NK-92 (cell line): ENCODE measurements around the gene LSM14A.

Experiments
- DNase-seq: peaks from one replicate; lab custom pipeline; 2025; ENCODE audit not compliant: unreplicated experiment; lab: John Stamatoyannopoulos, UW

LSM14A gene

DNA sequence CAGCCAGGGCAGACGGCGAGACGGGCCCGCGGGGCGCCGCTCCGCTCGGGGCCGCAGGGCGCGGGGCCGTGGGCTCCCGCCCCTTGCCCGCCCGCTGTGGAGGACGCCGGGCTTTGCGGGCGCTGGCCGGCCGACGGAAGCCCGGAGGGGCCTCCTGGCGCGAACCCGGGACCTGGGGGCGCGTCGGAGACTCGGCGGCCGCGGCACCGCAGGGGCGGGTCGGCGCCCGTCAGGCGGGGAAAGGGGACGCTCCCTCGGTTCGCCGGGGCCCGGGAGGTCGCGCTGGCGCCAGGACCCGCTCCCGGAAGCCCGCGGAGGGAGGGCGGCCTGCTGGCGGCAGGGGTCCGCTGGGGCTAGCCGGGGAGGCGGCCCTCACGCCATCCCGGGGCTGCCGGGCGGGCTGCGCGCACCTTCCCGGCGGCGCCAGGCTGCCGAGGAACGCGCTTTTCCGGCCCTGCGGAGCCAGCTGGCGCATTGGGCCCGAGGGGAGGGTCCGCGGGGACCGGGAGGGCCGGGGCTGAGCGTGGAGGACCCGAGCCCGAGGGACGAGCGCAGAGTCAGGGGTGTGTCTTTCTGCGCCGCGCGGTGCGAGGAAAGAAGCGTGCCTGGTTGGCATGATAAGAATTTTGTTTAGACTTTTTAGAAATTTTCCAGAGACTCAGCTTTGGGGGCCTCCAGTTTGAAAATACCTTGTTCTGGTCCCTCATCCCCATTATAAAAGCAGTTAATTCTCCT is 82.6 kb downstream of the LSM14A start:
- DNase-seq: no peak

DNA sequence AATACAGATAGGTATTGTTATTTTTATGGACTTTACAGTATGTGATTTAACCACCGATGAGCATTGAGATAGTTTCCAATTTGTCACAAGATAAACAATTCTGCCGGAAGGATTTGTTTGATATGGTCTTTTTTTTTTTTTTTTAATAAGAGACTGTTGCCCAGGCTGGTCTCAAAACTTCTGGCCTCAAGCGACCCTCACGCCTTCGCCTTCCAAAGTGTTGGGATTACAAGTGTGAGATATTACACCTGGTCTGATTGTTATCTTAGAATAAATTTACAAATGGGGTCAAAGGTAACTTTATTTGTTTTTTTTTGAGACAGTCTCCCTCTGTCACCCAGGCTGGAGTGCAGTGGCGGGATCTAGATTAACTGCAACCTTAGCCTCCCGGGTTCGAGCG is 83.2 kb downstream of the LSM14A start:
- no peak for DNase-seq

DNA sequence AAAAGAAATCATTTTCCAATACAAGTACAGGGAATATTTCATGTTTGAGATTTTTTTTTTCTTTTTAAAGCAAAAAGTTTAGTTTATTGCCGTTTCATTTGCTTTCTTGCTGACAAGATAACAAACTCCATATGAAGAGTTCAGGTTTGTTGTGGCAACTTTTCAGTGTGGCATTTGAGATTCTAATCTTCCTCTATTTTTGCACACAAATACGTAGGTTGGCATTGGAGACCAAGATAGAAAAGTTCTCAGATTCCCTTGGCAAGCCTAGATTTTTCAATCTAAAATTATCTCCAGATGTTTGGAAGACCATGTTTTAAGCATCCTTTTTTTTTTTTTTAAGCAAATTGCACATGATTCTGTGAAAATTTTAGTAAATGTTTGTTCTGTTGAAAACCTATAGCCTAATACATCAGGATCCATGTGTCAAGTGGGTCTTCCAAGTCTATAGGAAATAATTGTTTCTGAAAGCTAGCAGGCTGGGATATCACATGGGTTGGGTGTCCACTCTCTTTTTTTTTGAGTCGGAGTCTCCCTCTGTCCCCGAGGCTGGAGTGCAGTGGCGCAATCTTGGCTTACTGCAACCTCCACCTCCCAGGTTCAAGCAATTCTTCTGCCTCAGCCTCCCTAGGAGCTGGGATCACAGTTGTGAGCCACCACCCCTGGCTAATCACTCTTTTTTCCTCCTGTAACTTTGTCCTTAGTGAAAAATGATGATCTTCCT is 84.7 kb downstream of the LSM14A start:
- no peak for DNase-seq

DNA sequence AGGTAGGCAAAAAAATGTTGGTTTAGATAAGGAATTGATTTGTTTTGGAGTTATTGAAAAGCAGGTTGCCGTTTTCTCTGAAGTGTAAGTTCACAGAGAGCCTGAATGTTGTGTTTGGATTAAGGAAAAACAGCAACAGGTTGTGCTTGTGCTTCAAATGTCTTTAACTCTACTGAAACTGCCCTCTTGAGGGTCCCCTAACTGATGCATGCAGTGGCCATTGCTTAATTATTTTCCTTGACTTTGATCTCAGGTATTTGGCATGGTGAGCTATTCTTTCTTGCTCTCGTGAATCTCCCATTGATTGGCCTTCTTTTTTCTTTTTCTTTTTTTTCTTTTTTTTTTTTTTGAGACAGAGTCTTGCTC is 85.2 kb downstream of the LSM14A start:
- no peak for DNase-seq

DNA sequence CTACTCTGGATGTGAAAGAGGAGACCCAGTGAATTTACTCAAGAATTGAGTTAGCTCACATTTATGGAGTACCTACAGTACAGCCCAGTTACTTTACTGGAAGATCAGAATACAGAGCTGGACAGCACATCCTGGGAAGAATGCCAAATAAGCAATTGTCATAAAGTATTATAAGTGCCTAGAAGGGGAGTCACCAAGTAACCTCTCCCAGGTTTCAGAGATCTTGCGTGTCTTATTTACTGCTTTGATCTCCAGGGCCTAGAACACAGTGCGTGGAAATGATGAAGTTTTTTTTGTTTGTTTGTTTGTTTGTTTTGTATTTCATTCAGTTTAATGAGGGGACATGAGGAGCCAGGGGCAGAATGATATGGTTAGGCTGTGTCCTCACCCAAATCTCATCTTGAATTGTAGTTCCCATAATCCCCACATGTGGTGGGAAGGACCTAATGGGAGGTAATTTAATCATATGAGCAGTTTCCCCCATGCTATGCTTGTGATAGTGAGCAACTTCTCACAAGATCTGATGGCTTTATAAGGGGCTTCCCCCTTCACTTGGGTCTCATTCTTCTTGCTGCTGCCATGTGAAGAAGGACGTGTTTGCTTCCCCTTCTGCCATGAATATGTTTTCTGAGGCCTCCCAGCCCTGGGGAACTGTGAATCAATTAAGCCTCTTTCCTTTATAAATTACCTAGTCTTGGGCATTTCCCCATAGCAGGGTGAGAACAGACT is 87.2 kb downstream of the LSM14A start:
- no peak for DNase-seq

DNA sequence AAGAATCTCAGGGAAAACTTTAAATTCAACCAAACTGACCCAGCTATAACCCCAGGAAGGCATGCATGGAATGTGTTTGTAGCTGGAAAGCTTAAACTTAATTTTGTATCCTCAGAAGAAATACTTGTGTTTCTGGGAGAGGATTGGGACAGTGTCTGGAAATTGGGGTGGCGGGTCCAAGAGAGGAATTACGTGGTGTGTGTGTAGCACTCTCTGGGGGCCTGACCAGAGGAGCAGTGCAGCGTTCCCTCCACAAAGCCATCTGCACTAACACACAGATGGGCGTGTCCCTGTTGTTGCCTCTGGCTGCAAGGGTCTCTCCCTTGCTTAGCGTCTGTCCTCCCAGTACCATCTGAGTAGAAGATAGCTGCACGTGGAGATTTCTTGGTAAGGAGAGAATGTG is 88.5 kb downstream of the LSM14A start:
- DNase-seq: no peak

DNA sequence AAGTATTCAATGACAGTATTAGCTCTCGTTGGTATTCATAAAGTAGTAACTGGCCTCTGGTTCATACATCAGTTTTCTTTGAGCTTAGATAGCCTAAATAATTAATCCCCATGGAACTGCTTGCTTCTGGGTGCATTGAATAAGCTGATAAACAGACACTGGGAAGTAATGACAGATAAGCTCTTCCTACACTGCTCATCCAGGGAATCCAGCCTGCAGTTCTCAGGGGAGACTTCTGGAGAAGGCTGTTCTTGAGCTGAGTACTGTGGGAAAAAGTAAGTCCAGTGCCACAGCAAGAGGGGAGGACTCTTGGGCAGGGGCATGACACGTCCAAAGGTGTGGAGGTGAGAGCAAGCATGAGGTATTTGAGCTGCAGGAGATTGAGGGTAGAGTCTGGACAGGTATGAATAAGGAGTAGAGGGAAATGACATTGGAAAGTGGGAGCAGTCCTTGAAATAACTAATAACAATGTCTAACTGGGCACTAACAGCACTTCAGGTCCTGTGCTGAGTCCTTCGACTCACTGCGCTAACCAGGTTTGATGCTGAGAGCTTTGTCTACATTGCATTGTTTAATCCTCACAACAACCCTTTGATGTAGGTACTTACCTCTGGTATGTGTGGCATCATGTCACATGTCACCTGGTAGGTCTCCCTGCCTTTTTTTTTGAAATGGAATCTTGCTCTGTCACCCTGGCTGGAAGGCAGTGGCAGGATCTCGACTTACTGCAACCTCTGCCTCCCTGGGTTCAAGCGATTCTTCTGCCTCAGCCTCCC is 89.2 kb downstream of the LSM14A start:
- DNase-seq: no peak

DNA sequence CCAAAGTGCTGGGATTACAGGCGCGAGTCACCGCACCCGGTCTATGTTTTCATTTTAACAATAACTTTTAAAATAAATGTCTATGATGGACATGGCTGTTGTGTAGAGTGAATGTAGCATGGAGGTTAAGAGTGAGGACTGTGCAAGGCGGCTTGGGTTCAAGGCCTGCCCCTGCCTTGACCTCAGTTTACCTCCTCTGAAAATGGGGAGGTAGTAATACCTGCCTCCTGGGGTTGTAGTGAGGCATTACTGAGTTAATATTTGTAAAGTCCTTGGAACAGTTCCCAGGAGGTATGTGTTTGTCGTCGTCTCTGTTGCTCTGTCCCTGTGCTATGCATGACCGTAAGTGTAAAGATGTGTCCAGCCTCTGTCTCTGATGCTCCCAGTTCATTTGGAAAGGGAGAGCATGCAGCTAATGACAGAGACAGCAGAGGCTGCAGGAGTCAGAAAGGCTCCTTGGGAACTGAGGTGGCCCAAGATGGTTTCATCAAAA is 91.5 kb downstream of the LSM14A start:
- DNase-seq: no peak

DNA sequence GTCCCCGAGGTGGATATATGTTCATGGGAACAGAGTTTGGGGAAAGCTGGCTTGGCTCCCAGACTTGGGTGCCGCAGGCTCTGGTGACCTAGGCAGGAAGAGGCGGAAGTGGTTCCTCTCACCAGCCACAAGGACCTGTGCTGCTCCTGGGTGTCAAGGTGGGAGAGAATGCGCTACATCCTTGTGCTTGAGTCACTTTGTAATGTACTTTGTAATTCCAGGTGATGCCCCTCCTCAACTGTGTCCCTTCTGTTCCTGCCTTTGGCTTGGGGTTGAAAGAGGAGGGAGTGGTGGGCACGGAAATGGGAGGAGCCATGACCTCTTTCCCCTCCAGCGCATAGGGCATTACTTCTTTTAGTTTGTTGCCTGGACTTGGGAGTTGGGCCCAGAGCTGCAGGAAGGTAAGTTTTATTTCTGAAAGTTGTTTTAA is 92.9 kb downstream of the LSM14A start:
- no peak for DNase-seq

GRCh38 chr19:34269081-34269480 is 96.8 kb downstream of the LSM14A start:
- DNase-seq: no peak

DNA sequence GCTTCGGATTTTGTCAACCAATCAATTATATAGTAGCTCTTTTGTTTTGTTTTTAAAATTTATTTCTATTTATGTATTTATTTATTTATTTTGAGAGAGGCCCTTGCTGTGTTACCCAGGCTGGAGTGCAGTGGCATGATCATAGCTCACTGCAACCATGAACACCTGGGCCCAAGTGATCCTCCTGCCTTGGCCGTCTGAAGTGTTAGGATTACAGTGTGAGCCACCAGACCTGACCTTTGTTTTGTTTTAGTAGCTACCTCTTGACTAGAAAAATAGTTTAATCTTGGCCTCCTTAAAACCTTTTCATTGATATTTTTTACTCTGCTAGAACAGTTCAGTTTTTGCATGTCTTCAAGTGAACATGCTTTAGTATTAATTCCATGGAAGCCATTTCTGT is 97.2 kb downstream of the LSM14A start:
- DNase-seq: no peak

GRCh38 chr19:34269968-34270621 is 97.8 kb downstream of the LSM14A start:
- no peak for DNase-seq

DNA sequence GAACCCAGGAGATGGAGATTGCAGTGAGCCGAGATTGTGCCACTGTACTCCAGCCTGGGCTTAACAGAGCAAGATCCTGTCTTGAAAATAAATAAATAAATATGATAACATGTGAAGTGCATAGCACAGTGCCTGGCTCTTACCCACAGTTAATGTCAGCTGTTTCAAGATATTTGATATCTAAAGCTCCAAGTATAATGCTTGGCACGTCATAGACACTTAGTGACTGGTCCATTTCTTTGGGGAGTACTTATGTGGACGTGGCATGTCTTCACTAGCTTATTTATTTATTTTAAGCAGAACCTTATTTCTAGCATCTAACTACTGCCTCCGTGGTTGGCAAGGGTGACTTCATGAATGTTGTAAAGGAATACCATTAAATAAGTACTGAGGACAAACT is 100.8 kb downstream of the LSM14A start:
- DNase-seq: no peak

DNA sequence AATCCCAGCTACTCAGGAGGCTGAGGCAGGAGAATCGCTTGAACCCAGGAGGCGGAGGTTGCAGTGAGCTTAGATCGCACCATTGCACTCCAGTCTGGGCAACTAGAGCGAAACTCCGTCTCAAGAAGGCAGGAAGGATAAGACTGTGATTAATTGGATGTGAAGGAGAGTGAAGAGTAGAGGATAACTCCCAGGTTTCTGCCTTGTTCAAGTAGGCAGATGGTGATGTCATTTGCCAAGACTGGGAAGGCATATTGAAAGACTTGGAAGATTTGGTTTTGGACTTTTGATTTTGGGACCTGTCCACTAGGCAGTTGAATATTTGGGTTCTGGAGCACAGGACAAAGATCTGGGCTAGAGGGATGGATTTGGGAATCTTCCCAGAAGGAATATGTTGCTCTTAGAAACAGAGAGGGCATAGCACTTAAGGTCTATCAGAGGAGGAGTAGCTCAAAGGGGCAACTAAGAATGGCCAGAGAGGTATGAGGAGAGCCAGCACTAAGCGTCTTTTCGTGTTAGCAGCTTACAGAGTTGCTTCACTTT is 102.1 kb downstream of the LSM14A start:
- DNase-seq: no peak

- no peak for DNase-seq
Observed at GRCh38 chr19:34274827-34275625, 102.7 kb downstream of the LSM14A start.

DNA sequence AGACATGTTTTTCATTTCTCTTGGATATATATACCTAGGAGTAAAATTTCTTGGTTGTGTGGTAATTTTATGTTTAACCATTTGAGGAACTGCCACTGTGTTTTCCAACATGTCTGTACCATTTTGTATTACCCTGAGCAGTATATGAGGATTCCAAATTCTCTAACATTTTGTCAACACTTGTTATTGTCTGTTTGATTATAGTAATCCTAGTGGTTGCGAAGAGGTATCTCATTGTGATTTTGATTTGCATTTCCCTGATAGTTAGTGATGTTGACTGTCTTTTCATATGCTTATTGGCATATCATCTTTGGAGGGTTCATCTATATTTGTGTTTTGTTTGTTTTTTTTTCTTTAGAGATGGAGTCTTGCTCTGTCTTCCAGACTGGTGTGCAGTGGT is 103.4 kb downstream of the LSM14A start:
- DNase-seq: no peak

- DNase-seq: no peak
Observed at GRCh38 chr19:34276614-34277013, 104.3 kb downstream of the LSM14A start.

DNA sequence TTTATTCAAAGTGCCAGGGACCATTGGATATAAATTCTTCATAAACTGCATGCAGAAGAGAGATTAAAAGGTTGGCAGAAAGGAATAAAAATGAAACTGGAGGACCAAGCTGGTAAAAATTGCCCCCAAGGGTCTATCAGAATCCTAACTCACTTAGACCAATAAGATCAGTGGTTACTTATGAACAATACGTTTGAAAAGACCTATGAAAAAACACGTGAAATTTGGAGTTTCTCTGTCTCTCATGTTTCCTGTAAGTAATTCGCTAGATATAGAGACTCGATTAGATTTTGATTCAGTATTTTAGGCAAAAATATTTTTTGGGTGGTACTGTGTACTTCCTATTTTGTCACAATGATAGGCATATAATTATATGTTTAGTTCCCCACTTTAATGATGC is 104.9 kb downstream of the LSM14A start:
- DNase-seq: no peak

DNA sequence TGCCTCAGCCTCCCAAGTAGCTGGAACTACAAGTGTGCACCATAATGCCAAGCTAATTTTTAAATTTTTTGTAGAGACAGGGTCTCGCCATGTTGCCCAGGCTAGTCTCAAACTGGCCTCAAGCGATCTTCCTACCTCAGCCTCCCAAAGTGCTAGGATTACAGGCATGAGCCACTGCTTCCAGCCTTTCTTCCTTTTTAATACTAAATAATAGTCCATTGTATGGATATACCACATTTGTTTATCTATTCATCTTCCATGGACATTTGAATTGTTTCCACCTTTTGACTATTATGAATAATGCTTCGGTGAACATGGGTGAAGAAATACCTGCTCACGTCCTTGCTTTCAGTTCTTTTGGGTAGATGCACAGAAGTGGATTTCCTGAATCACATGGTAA is 106.5 kb downstream of the LSM14A start:
- DNase-seq: no peak
